H9 (cell line): Measurements from ENCODE around the gene RTTN. TPM values are rescaled to one million over a fixed set of nuclear protein-coding genes. Genes with fewer than 3 reads are reported as not detected.

Experiments
- DNase-seq: peaks from one replicate; pipeline ENCODE4 v3.0.0-alpha.2; 2017
- H2AFZ ChIP-seq: one replicate; pipeline ENCODE4 v1.6.1; 2013; ENCODE audit warnings: mild to moderate bottlenecking, low read length, control low read depth, moderate library complexity
- H2AK5ac ChIP-seq: 2 replicates; pipeline ENCODE4 v1.6.1; 2013; ENCODE audit warnings: low read length, control low read depth, mixed read lengths; ENCODE audit not compliant: insufficient read length
- H2BK120ac ChIP-seq: one replicate; pipeline ENCODE4 v1.6.1; 2013; ENCODE audit warnings: low read depth, mild to moderate bottlenecking, low read length, control low read depth, inconsistent platforms; ENCODE audit not compliant: poor library complexity, severe bottlenecking
- H2BK12ac ChIP-seq: 2 replicates; pipeline ENCODE4 v1.6.1; 2013; ENCODE audit warnings: low read length, control low read depth, mixed read lengths, low read depth; ENCODE audit not compliant: insufficient read length
- H2BK15ac ChIP-seq: 2 replicates; pipeline ENCODE4 v1.6.1; 2013; ENCODE audit warnings: low read depth, low read length, control low read depth
- H2BK20ac ChIP-seq: one replicate; pipeline ENCODE4 v1.6.1; 2013; ENCODE audit warnings: low read depth, mild to moderate bottlenecking, low read length, control low read depth, inconsistent platforms; ENCODE audit not compliant: poor library complexity, severe bottlenecking
- H2BK5ac ChIP-seq: 2 replicates; pipeline ENCODE4 v1.6.1; 2013; ENCODE audit warnings: low read length, control low read depth, mixed read lengths; ENCODE audit not compliant: insufficient read length
- H3K14ac ChIP-seq: 2 replicates; pipeline ENCODE4 v1.6.1; 2013; ENCODE audit warnings: low read length, control low read depth; ENCODE audit not compliant: insufficient read depth
- H3K18ac ChIP-seq: 2 replicates; pipeline ENCODE4 v1.6.1; 2013; ENCODE audit warnings: low read depth, mild to moderate bottlenecking, mixed read lengths, low read length, control low read depth; ENCODE audit not compliant: insufficient read length
- H3K23ac ChIP-seq: 2 replicates; pipeline ENCODE4 v1.6.1; 2013; ENCODE audit warnings: low read length, control low read depth, mixed read lengths, low read depth; ENCODE audit not compliant: insufficient read length
- H3K23me2 ChIP-seq: 2 replicates; pipeline ENCODE4 v1.6.1; 2013; ENCODE audit warnings: low read depth, mild to moderate bottlenecking, mixed read lengths, low read length, control low read depth; ENCODE audit not compliant: insufficient read length, poor library complexity, severe bottlenecking
- H3K27ac ChIP-seq: 2 replicates; pipeline ENCODE4 v1.5.1; 2013; ENCODE audit warnings: low read length, control low read depth, mixed read lengths, low read depth; ENCODE audit not compliant: insufficient read length
- H3K27me3 ChIP-seq: 2 replicates; pipeline ENCODE4 v1.6.1; 2013; ENCODE audit warnings: low read length, control low read depth, inconsistent platforms; ENCODE audit not compliant: insufficient read depth
- H3K4ac ChIP-seq: 2 replicates; pipeline ENCODE4 v1.6.1; 2013; ENCODE audit warnings: low read depth, mild to moderate bottlenecking, control low read depth, inconsistent platforms, low read length, moderate library complexity
- H3K4me1 ChIP-seq: 2 replicates; pipeline ENCODE4 v1.6.1; 2013; ENCODE audit warnings: low read length, control low read depth, inconsistent platforms; ENCODE audit not compliant: insufficient read depth
- H3K4me2 ChIP-seq: 2 replicates; pipeline ENCODE4 v1.6.1; 2013; ENCODE audit warnings: low read length, control low read depth, mixed read lengths; ENCODE audit not compliant: insufficient read length, insufficient read depth
- H3K56ac ChIP-seq: 2 replicates; pipeline ENCODE4 v1.6.1; 2013; ENCODE audit warnings: low read depth, mild to moderate bottlenecking, mixed read lengths, low read length, control low read depth; ENCODE audit not compliant: insufficient read length
- H3K79me1 ChIP-seq: 2 replicates; pipeline ENCODE4 v1.6.1; 2013; ENCODE audit warnings: low read depth, mild to moderate bottlenecking, moderate library complexity, low read length, control low read depth, inconsistent platforms; ENCODE audit not compliant: insufficient read depth, poor library complexity, severe bottlenecking
- H3K79me2 ChIP-seq: 2 replicates; pipeline ENCODE4 v1.6.1; 2013; ENCODE audit warnings: low read length, control low read depth, inconsistent platforms; ENCODE audit not compliant: insufficient read depth
- H3K9ac ChIP-seq: 2 replicates; pipeline ENCODE4 v1.6.1; 2013; ENCODE audit warnings: low read length, control low read depth, mixed read lengths; ENCODE audit not compliant: insufficient read length; ENCODE audit errors: extremely low read depth
- H3K9me3 ChIP-seq: one replicate; pipeline ENCODE4 v1.6.1; 2013; ENCODE audit warnings: low read depth, low read length, inconsistent platforms; ENCODE audit not compliant: control insufficient read depth
- H3T11ph ChIP-seq: one replicate; pipeline ENCODE4 v1.6.1; 2013; ENCODE audit warnings: mild to moderate bottlenecking, low read length, control low read depth, inconsistent platforms
- H4K20me1 ChIP-seq: one replicate; pipeline ENCODE4 v1.6.1; 2013; ENCODE audit not compliant: control insufficient read depth, insufficient read length, insufficient read depth
- H4K5ac ChIP-seq: 2 replicates; pipeline ENCODE4 v1.6.1; 2013; ENCODE audit warnings: low read depth, mild to moderate bottlenecking, mixed read lengths, low read length, control low read depth; ENCODE audit not compliant: insufficient read length
- H4K8ac ChIP-seq: replicated peaks from 2 replicates; pipeline ENCODE4 v1.6.1; 2013; ENCODE audit warnings: low read length, control low read depth, mixed read lengths, low read depth; ENCODE audit not compliant: insufficient read length
- H4K91ac ChIP-seq: 2 replicates; pipeline ENCODE4 v1.6.1; 2013; ENCODE audit warnings: low read depth, mild to moderate bottlenecking, moderate library complexity, mixed read lengths, low read length, control low read depth; ENCODE audit not compliant: insufficient read length
- H3K27ac Mint-ChIP-seq, 3 experiments: 2 replicates in 2 of 3; 3 replicates in 1 of 3; pipeline ENCODE4 v1.8.0; 2020 to 2021; ENCODE audit warnings: mixed read lengths in 3 of 3, mild to moderate bottlenecking in 1 of 3, moderate library complexity in 1 of 3
- H3K27me3 Mint-ChIP-seq: 2 replicates; pipeline ENCODE4 v1.8.0; 2021; ENCODE audit warnings: low read depth, mild to moderate bottlenecking, moderate library complexity, mixed read lengths
- H3K36me3 Mint-ChIP-seq, 3 experiments: 2 replicates in 2 of 3; 3 replicates in 1 of 3; pipeline ENCODE4 v1.8.0; 2020 to 2021; ENCODE audit warnings: low read depth in 3 of 3, mixed read lengths in 3 of 3; ENCODE audit not compliant: insufficient read depth in 1 of 3
- H3K4me1 Mint-ChIP-seq, 2 experiments: 2 replicates each; pipeline ENCODE4 v1.8.0; 2020; ENCODE audit warnings: mixed read lengths in 2 of 2
- H3K4me3 Mint-ChIP-seq, 2 experiments: 2 replicates in 1 of 2; 3 replicates in 1 of 2; pipeline ENCODE4 v1.8.0; 2020 to 2021; ENCODE audit warnings: mild to moderate bottlenecking in 2 of 2, mixed read lengths in 2 of 2, moderate library complexity in 1 of 2
- H3K9me3 Mint-ChIP-seq, 2 experiments: 2 replicates in 1 of 2; 3 replicates in 1 of 2; pipeline ENCODE4 v1.8.0; 2020; ENCODE audit warnings: mild to moderate bottlenecking in 2 of 2, mixed read lengths in 2 of 2, moderate library complexity in 1 of 2
- CTCF ChIP-seq: fragments of 200-600 bp; sonication (generic); conservative IDR thresholded peaks from 3 replicates; pipeline ENCODE4 v1.8.0; 2021; ENCODE audit warnings: antibody characterized with exemption, mild to moderate bottlenecking
- WGBS: extraction: QIAGEN DNeasy Blood & Tissue Kit; methylation state at CpG from one replicate; pipeline ENCODE4 v1.1.7; 2013; ENCODE audit warnings: missing lambda C conversion rate, low lambda C conversion rate, mixed read lengths; ENCODE audit not compliant: insufficient read length; ENCODE audit errors: extremely low coverage; 5-methylcytosine and 5-hydroxymethylcytosine counted together
- total RNA-seq: library from RNA; stranded (reverse); gene quantifications from 2 replicates; pipeline ENCODE4 v1.2.1, GENCODE V29; 2021

Gene RTTN
- total RNA-seq, 1 experiment from 2014 or later: 17.6 TPM

GRCh38 chr18:70022636-70023035, 182.9 kb downstream of the RTTN start:
- no peak for DNase-seq
- no peak overlapping the region for H4K5ac ChIP-seq
- no CpG with 5 or more reads among the region's 3 CpGs for WGBS

More at GRCh38 chr18:70022636-70023035, 182.9 kb downstream of the RTTN start:
- Histone ChIP-seq H3T11ph (no peak overlapping the region), H3K23ac (no peak overlapping the region), H3K4me2 (no peak overlapping the region), H3K4ac (no peak overlapping the region), H2BK5ac (no peak overlapping the region), H3K4me1 (no peaks in the 10 kb centered on the region), H3K14ac (no peak overlapping the region), H2BK20ac (no peak overlapping the region), H2AFZ (no peak overlapping the region), H3K79me1 (no peaks in the 10 kb centered on the region), H2AK5ac (no peak overlapping the region), H3K9ac (no peak overlapping the region), H2BK12ac (no peak overlapping the region), H3K27me3 (no peaks in the 10 kb centered on the region), H3K79me2 (no peaks in the 10 kb centered on the region), H4K8ac (no peak overlapping the region), H3K9me3 (no peaks in the 10 kb centered on the region), H3K23me2 (no peaks in the 10 kb centered on the region), H3K18ac (no peak overlapping the region), H4K20me1 (no peaks in the 10 kb centered on the region), H4K91ac (no peak overlapping the region), H3K27ac (no peak overlapping the region), H3K56ac (no peak overlapping the region), H2BK15ac (no peak overlapping the region), H2BK120ac (no peak overlapping the region)
- H3K4me3 Mint-ChIP-seq: no peak overlapping the region
- H3K4me1 Mint-ChIP-seq: peaks cover 6 to 8% of the 10 kb centered on the region in 2 experiments
- peak overlapping the region in 1 of 3 experiments; percentile 51; a peak in 1 of 7 replicates for H3K27ac Mint-ChIP-seq
- H3K27me3 Mint-ChIP-seq: no peaks in the 10 kb centered on the region
- peaks cover 5 to 19% (median 14%) of the 10 kb centered on the region in 3 experiments; a peak in 6 of 7 replicates for H3K36me3 Mint-ChIP-seq
- no peaks in the 10 kb centered on the region for H3K9me3 Mint-ChIP-seq
- no peak for TF ChIP-seq CTCF
